Measurements from ENCODE around the gene TANGO2.

TANGO2 gene

DNA sequence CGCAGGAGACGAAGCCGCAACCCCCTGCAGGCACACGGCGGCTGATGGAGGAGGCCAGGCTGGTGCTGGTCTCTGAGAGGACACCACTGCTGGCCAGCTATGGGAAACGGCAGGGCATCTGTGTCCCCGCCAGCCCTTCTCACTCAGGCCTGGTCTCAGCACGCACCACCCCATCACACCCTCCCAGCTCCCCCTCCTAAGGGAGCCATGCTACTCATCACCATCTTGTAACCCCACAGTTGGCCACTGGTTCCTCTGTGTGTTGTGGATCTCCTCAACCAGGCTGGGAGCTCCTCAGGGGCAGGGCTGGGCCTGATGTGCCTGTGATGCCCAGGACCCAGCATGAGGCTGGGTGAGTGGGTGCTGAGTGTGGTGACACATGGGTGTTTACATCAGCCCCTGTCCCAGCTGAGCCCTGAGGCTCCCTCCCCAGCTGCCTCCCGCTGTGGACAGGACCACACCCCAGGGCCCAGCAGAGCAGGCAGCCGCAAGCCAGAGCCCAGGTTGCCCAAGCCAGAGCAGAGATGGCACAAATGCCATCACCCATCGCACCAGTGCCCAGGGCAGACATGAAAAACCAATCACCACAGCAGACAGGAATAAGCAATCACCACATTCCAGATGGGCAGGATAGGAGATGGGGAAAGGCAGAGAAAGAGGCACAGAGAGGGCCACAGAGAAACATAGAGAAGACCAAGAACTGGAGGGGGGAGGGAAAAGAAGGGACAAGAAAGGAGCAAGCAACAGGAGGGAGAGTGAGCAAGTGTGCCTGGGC is 12.5 kb upstream of the TANGO2 start:
- WGBS, 2 experiments, result 90% methylated on average over 11 of the region's 11 CpGs
- Histone ChIP-seq H3K36me3 (ENCODE audit: control insufficient read depth, insufficient read depth, low read length) (no peaks in the 10 kb centered on the region), H3K4me1 (ENCODE audit: control insufficient read depth, insufficient read depth, low read length) (no peaks in the 10 kb centered on the region), H3K27ac (ENCODE audit: insufficient read depth, low read depth, low read length, poor library complexity, severe bottlenecking) (no peak overlapping the region), H3K27me3 (ENCODE audit: control insufficient read depth, insufficient read depth, low read length, poor library complexity, severe bottlenecking) (no peaks in the 10 kb centered on the region), H3K4me3 (ENCODE audit: insufficient read depth, low read depth, low read length) (no peak overlapping the region), H3K9me3 (ENCODE audit: control insufficient read depth, low read length) (no peaks in the 10 kb centered on the region)

DNA sequence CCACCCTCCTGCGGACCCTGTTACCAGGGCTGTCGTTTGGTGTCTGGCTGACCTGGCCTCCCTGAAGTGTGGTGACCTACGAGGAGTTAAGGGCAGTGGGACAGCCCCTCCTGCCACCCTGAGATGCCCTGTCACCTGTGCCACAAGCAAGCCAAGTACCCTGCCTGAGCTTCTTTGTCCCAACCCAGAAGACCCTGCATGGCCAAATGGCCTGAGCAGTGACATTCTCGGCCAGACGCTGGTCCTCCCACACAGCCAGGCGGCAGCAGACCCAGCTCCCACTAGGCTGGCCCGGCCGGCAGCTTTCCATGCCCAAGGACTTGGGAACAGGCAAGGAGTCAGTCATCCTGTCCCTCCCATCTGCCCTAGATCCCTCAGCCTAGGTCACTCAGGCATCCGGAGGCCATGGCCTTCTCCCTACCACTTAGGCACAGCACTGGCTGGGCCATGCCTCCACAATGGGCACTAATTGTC is 11.9 kb upstream of the TANGO2 start:
- H3K4me3 ChIP-seq (ENCODE audit: insufficient read depth, low read depth, low read length), result no peak overlapping the region
- 92 to 94% methylated on average over 9 of the region's 9 CpGs for WGBS, 2 experiments
- H3K9me3 ChIP-seq (ENCODE audit: control insufficient read depth, low read length), result no peaks in the 10 kb centered on the region
- no peaks in the 10 kb centered on the region for H3K4me1 ChIP-seq (ENCODE audit: control insufficient read depth, insufficient read depth, low read length)
- no peak overlapping the region for H3K27ac ChIP-seq (ENCODE audit: insufficient read depth, low read depth, low read length, poor library complexity, severe bottlenecking)
- H3K36me3 ChIP-seq (ENCODE audit: control insufficient read depth, insufficient read depth, low read length), result no peaks in the 10 kb centered on the region
- H3K27me3 ChIP-seq (ENCODE audit: control insufficient read depth, insufficient read depth, low read length, poor library complexity, severe bottlenecking), result no peaks in the 10 kb centered on the region

DNA sequence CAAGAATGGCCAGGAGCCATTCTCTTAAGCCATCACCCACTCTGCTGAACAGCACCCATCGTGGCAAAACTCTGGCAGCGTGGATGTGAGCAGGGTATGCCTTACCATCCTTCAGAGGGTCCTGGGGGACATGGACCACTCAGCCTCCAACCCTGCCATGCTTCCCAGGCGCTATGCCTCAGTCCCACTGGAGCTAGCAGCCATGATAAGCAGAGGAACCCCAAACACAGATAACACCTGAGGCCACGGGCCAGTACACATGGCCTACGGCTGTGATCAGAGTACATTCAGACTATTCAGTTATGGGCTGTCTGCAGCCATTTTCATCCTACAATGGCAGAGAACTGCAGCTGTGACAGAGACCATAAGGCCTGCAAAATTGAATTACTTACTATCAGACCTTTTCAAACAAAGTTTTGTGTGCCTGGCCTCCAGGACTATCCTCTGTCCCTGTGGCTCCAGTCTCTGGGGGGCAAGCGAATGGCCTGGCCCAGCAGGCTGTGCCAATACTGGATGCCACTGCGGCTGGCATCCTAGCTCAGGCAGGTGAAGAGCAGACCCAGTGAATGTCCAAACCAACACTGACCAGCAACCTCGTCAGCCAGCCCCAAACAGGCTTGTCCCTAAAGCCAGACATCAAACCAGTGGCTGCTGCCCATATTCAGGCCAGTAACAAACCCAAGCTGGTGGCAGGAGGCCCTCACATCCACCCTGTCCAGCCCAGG is 11.2 kb upstream of the TANGO2 start:
- Histone ChIP-seq H3K27ac (ENCODE audit: insufficient read depth, low read depth, low read length, poor library complexity, severe bottlenecking) (no peak overlapping the region), H3K9me3 (ENCODE audit: control insufficient read depth, low read length) (no peaks in the 10 kb centered on the region), H3K4me1 (ENCODE audit: control insufficient read depth, insufficient read depth, low read length) (no peaks in the 10 kb centered on the region), H3K36me3 (ENCODE audit: control insufficient read depth, insufficient read depth, low read length) (no peaks in the 10 kb centered on the region), H3K4me3 (ENCODE audit: insufficient read depth, low read depth, low read length) (no peak overlapping the region), H3K27me3 (ENCODE audit: control insufficient read depth, insufficient read depth, low read length, poor library complexity, severe bottlenecking) (peaks cover 6% of the 10 kb centered on the region)
- 93 to 94% methylated on average over 8 of the region's 8 CpGs for WGBS, 2 experiments

GRCh38 chr22:20010307-20011122 is 10.4 kb upstream of the TANGO2 start:
- Histone ChIP-seq H3K27ac (ENCODE audit: insufficient read depth, low read depth, low read length, poor library complexity, severe bottlenecking) (no peak overlapping the region), H3K9me3 (ENCODE audit: control insufficient read depth, low read length) (no peaks in the 10 kb centered on the region), H3K27me3 (ENCODE audit: control insufficient read depth, insufficient read depth, low read length, poor library complexity, severe bottlenecking) (peaks cover 14% of the 10 kb centered on the region), H3K36me3 (ENCODE audit: control insufficient read depth, insufficient read depth, low read length) (no peaks in the 10 kb centered on the region), H3K4me3 (ENCODE audit: insufficient read depth, low read depth, low read length) (no peak overlapping the region), H3K4me1 (ENCODE audit: control insufficient read depth, insufficient read depth, low read length) (no peaks in the 10 kb centered on the region)
- WGBS, 2 experiments, result 91 to 92% methylated on average over 14 of the region's 14 CpGs

- 92 to 93% methylated on average over 20 of the region's 20 CpGs for WGBS, 2 experiments
- no peaks in the 10 kb centered on the region for H3K9me3 ChIP-seq (ENCODE audit: control insufficient read depth, low read length)
- H3K27ac ChIP-seq (ENCODE audit: insufficient read depth, low read depth, low read length, poor library complexity, severe bottlenecking), result no peak overlapping the region
- no peaks in the 10 kb centered on the region for H3K36me3 ChIP-seq (ENCODE audit: control insufficient read depth, insufficient read depth, low read length)
- H3K4me1 ChIP-seq (ENCODE audit: control insufficient read depth, insufficient read depth, low read length), result no peaks in the 10 kb centered on the region
- H3K4me3 ChIP-seq (ENCODE audit: insufficient read depth, low read depth, low read length), result no peak overlapping the region
- H3K27me3 ChIP-seq (ENCODE audit: control insufficient read depth, insufficient read depth, low read length, poor library complexity, severe bottlenecking), result peaks cover 22% of the 10 kb centered on the region
Observed at GRCh38 chr22:20011123-20011992, 9.6 kb upstream of the TANGO2 start.

DNA sequence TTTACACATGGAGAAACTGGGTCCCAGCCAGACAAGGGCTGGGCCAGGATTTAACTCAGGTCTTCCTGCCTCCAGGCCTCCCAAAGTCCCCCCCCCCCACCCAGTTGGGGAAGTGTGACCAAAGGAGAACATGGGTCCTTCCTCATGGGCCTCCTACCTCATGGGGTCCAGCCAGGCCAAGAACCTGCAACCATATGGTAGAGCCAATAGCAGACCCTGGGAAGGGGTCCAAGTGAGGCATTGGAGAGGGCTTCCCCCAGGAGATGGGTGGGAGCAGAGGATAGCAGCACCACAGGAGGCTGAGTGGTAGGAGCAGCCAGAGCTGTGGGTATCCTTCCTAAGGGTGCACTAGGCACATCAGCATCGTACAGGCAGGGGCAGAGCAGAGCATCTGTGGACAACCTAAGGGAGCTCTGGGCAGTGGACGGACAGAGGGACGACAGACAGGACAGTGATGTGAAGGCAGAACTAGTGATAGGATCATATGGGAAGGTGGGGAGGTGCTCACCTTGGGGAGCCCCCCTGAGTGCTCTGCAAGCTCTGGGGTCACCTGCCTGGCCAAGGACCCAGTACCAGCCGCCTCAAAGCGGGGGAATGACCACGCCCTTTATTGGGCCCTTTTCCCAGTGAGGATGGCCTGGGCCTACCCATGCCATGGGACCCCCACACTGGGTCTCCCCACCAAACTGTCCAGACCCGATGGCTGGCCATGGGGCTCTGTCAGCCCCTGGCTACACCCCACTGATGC is 8.7 kb upstream of the TANGO2 start:
- no peaks in the 10 kb centered on the region for H3K9me3 ChIP-seq (ENCODE audit: control insufficient read depth, low read length)
- H3K4me1 ChIP-seq (ENCODE audit: control insufficient read depth, insufficient read depth, low read length), result peaks cover 2% of the 10 kb centered on the region
- H3K27me3 ChIP-seq (ENCODE audit: control insufficient read depth, insufficient read depth, low read length, poor library complexity, severe bottlenecking), result peaks cover 31% of the 10 kb centered on the region
- H3K27ac ChIP-seq (ENCODE audit: insufficient read depth, low read depth, low read length, poor library complexity, severe bottlenecking), result no peak overlapping the region
- H3K4me3 ChIP-seq (ENCODE audit: insufficient read depth, low read depth, low read length), result no peak overlapping the region
- H3K36me3 ChIP-seq (ENCODE audit: control insufficient read depth, insufficient read depth, low read length), result no peaks in the 10 kb centered on the region
- 93 to 96% methylated on average over 7 of the region's 7 CpGs for WGBS, 2 experiments

- WGBS, 2 experiments, result 93 to 95% methylated on average over 10 of the region's 10 CpGs
- Histone ChIP-seq H3K27ac (ENCODE audit: insufficient read depth, low read depth, low read length, poor library complexity, severe bottlenecking) (no peak overlapping the region), H3K36me3 (ENCODE audit: control insufficient read depth, insufficient read depth, low read length) (no peaks in the 10 kb centered on the region), H3K27me3 (ENCODE audit: control insufficient read depth, insufficient read depth, low read length, poor library complexity, severe bottlenecking) (peaks cover 37% of the 10 kb centered on the region), H3K9me3 (ENCODE audit: control insufficient read depth, low read length) (no peaks in the 10 kb centered on the region), H3K4me1 (ENCODE audit: control insufficient read depth, insufficient read depth, low read length) (peaks cover 4% of the 10 kb centered on the region), H3K4me3 (ENCODE audit: insufficient read depth, low read depth, low read length) (no peak overlapping the region)
Observed at GRCh38 chr22:20012741-20013331, 8.1 kb upstream of the TANGO2 start.

GRCh38 chr22:20013382-20013871 is 7.5 kb upstream of the TANGO2 start:
- no peak overlapping the region for H3K27ac ChIP-seq (ENCODE audit: insufficient read depth, low read depth, low read length, poor library complexity, severe bottlenecking)
- no peaks in the 10 kb centered on the region for H3K36me3 ChIP-seq (ENCODE audit: control insufficient read depth, insufficient read depth, low read length)
- WGBS, 2 experiments, result 17 to 20% methylated on average over 11 of the region's 11 CpGs
- peaks cover 43% of the 10 kb centered on the region for H3K27me3 ChIP-seq (ENCODE audit: control insufficient read depth, insufficient read depth, low read length, poor library complexity, severe bottlenecking)
- peaks cover 4% of the 10 kb centered on the region for H3K4me1 ChIP-seq (ENCODE audit: control insufficient read depth, insufficient read depth, low read length)
- H3K4me3 ChIP-seq (ENCODE audit: insufficient read depth, low read depth, low read length), result no peak overlapping the region
- H3K9me3 ChIP-seq (ENCODE audit: control insufficient read depth, low read length), result no peaks in the 10 kb centered on the region
